Coronary artery (tissue), 2 donors: ENCODE measurements around the gene GLIS2.

Experiments used
- DNase-seq: peaks from one replicate; pipeline ENCODE4 v3.0.0-alpha.2; 2017; ENCODE audit warnings: low spot score
- H3K27ac ChIP-seq, 2 donors: fragments of 200-600 bp; sonication (generic); one replicate each; pipeline ENCODE4 v1.5.1; 2016 to 2019
- H3K4me3 ChIP-seq: fragments of 200-600 bp; sonication (generic); 2 replicates; pipeline ENCODE4 v1.5.1; 2016; ENCODE audit warnings: mild to moderate bottlenecking, moderate library complexity
- TF ChIP-seq, protein P1 (sequence below): fragments of 200-600 bp; sonication (generic); IDR thresholded peaks from one replicate; pipeline ENCODE4 v1.5.1; 2019; ENCODE audit warnings: antibody characterized with exemption

Gene GLIS2

DNA sequence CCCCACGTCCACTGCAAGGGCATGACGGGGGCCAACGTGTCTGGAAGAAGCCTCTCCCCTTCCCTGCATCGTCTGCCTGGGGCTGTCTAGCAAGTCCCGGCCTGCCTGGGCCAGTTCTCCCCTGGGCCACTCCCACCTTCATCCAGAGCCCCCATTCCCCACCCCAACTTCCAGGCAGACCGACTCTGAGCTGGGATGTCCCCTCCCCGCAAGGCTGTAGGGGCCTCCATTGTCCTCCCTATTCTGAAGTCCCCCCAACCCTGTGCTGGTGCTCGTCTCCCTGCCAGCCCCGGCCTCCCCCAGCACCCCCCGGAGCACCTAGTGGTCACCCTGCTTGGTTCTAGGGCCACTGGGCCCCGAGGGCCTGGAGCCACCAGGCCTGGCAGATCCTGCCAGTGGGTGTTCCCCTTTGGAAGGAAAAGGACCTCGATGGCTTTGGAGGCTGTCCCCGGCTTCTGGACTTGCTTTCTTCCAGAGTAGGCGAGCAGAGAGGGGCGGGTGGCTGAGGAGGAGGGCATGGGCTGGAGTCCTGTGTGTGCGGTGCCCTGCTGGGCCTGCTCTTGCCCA is 4.8 kb downstream of the GLIS2 start:
- H3K27ac ChIP-seq = peak overlapping the region; percentile 95 to 96
- no peak for DNase-seq
- TF ChIP-seq, protein P1, sequence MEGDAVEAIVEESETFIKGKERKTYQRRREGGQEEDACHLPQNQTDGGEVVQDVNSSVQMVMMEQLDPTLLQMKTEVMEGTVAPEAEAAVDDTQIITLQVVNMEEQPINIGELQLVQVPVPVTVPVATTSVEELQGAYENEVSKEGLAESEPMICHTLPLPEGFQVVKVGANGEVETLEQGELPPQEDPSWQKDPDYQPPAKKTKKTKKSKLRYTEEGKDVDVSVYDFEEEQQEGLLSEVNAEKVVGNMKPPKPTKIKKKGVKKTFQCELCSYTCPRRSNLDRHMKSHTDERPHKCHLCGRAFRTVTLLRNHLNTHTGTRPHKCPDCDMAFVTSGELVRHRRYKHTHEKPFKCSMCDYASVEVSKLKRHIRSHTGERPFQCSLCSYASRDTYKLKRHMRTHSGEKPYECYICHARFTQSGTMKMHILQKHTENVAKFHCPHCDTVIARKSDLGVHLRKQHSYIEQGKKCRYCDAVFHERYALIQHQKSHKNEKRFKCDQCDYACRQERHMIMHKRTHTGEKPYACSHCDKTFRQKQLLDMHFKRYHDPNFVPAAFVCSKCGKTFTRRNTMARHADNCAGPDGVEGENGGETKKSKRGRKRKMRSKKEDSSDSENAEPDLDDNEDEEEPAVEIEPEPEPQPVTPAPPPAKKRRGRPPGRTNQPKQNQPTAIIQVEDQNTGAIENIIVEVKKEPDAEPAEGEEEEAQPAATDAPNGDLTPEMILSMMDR = no peak
- H3K4me3 ChIP-seq = peak overlapping the region; percentile 82

DNA sequence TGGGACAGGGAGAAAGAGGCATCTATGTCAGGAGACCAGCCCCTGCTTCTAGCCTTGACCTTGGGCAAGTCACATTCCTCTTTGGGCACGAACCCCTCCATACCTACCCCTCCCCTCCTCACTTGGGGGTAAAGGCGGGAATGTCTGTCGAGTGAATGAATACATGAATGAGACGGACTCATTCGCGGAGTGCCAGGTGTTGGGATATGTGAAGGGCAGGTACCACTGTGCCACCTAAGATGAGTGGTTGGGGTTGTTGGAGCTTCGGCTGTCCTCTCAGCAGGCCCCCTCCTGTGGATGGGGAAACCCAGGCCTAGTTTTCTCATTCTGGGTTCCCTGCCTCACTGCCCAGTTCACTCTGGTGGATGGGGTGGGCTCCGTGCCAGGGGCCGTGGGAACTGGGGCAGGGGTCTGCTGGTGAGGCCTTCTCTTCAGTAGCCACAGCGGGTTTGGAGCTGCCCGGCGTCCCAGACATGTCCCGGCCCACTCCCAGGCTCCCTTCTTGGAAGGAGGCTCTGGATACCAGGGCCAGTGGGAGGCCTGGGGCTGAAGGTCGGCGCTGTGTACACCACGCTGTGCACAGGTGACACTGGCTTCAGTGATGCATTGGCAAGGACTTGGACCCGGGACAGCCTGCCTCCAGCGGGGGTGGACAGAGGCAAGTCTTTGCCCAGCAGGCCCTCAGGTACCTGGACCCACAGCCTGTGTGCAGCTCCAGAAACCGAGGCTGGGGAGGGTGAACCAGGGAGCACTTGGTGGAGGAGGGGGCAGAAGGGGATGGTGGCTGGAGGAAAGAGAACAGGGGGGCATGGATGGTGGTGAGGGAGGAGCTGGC is 5.6 kb downstream of the GLIS2 start:
- Histone ChIP-seq H3K27ac (peak overlapping the region; percentile 95 to 96), H3K4me3 (peak overlapping the region; percentile 82)
- DNase-seq = no peak
- TF ChIP-seq, protein P1 = no peak

DNA sequence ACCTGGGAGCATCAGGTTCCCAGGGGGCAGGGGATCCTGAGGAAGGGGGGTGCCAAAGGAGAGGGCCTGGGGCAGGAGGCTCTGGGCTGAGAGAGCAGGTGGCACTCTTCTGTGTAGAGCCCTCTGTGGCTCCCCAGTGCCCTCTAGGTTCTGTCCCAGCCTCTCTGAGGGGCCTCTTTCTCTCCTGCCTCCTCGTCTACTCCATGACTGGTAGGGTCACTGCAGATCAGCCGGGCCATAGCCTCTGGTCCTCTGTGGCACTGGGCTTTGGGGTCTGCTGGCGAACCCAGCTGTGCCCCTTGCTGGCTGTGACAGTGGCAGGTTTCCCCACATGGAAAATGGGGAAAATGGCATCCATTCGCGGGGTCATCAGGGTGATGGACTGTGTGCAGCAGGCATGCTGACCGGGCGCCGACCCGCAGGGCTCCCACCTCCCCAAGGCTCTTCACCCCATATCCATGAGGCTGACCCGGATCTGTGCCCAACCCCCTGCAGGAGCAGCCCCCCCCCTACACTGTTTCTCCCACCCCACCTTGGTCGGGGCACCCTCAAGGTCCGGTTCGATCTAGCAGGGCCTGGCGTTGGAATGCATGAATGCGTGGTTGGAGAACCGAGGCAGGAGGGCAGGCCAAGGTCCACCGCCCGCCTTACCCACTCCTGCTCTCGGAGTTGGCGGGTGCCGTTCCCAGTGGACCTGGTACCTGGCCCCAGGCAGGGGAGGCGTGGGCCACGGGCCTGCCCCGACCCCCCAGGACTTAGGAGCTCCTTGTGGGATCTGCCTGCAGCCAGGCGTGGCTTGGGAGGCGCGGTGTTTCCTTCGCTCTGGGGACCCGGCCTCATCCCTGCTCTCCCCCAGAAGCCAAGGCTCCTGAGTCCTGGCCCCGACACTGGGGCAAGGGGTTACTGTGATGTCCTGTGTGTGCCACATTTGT is 6.5 kb downstream of the GLIS2 start:
- TF ChIP-seq, protein P1 = no peak
- DNase-seq = no peak
- Histone ChIP-seq H3K4me3 (peak overlapping the region; percentile 63), H3K27ac (peak overlapping the region; percentile 73 to 96)

DNA sequence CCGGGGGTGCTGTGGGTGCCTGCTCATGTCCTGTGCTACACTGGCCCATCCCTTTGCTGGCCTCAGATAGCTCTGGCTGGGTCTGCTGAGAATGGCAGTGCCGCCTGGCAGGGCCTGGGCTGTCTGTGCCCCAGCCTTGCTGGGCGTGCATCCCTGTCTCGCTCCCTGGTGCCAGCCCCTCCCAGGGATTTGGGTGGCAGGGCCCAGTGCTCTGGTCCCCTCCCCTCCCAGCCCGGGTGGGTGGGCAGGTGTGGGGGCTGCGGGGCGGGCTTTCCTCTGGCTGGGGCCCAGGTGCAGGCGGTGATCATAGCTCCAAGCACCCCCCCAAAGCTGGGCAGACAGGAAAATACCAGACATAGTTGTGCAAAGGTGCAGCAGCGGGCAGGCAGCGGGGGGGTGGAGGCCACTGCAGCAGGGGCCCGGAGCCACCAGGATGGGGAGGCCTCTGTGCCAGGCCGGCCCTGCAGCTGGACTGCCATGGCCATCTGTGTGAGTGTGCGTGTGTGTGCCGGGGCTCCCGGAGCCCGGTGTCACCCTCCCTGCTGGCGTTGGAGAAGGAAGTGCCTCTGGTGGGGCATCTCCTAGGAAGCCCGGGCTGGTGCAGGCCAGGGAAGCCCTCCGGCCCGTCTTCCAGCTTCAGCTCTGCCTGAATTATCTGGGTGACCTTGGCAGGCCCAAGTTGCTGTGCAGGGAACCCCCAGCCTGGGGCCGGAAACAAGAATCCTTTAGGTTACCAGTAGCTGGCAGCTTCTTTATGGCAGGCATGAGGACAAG is 7.4 kb downstream of the GLIS2 start:
- Histone ChIP-seq H3K4me3 (peak overlapping the region; percentile 63), H3K27ac (peak overlapping the region; percentile 73 to 96)
- TF ChIP-seq, protein P1 = no peak
- no peak for DNase-seq

DNA sequence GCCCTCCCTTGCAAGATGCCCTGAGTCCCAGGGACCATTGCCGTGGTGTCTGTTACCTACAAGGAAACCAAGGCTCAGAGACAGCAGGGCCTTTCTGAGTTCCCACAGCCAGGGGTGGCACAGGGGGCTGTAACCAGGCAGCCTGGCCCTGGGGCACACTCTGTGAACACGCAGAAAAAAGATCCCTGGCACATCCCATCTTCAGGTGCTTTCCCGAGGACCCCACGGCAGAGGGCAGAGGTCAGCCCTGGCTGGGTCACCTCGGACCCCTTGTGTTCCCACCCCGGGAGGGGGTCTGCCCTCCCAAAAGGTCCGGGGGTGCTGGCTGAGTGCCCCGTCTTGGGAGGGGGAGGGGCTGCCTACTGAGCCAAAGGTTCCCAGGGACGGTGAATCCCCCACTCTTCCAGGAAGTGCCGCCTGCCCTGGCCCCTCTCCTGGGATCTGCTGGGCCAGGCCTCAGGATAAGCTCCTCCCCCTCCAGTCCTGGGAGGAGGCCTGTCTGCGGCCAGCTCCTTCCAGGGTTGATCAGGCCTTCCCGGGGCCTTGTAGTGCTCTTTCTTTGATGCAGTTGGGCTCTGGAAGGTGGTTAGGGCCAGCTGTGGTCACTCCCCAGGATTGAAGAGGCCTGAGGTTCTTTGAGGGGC is 8.1 kb downstream of the GLIS2 start:
- peak overlapping the region; percentile 63 for H3K4me3 ChIP-seq
- TF ChIP-seq, protein P1 = no peak
- DNase-seq = no peak

More for the DNA sequence above, 8.1 kb downstream of the GLIS2 start:
- peak overlapping the region; percentile 73 to 96 for H3K27ac ChIP-seq
